IPS-18a (cell line): ENCODE results near the gene SMOC2.

ENCODE experiments used
- H3K27ac ChIP-seq: one replicate; pipeline ENCODE4 v1.5.1; 2013; ENCODE audit warnings: low read length
- H3K27me3 ChIP-seq: one replicate; pipeline ENCODE4 v1.6.1; 2013; ENCODE audit warnings: mild to moderate bottlenecking, low read length; ENCODE audit not compliant: control insufficient read depth, insufficient read depth
- H3K36me3 ChIP-seq: one replicate; pipeline ENCODE4 v1.6.1; 2013; ENCODE audit warnings: low read depth, low read length; ENCODE audit not compliant: control insufficient read depth
- H3K4me1 ChIP-seq: one replicate; pipeline ENCODE4 v1.6.1; 2013; ENCODE audit warnings: low read depth, low read length; ENCODE audit not compliant: control insufficient read depth
- H3K4me3 ChIP-seq: one replicate; pipeline ENCODE4 v1.5.1; 2013; ENCODE audit warnings: low read length
- H3K9ac ChIP-seq: one replicate; pipeline ENCODE4 v1.6.1; 2013; ENCODE audit warnings: mild to moderate bottlenecking, low read length, moderate library complexity
- H3K9me3 ChIP-seq: one replicate; pipeline ENCODE4 v1.6.1; 2013; ENCODE audit warnings: low read depth, low read length; ENCODE audit not compliant: control insufficient read depth

The SMOC2 gene

DNA sequence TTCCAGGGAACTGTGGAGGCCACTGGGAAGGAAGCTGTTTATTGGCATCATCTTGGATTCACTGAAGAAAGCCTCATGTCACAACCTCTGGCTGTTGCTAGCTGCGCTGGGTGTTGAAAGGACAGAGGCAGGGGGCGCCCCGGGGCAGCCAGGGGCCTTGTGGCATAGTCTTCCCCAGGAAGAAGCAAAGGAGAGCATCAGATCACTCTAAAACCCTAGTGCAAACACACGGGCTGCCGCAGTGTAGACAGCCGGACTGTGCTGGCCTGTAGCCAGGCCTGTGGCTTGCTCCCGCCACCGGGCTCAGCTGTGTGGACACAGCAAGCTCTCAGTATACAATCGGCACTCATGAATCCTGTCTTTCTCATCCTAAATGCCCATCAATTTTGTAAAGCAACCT, 23.8 kb upstream of the SMOC2 start:
- H3K4me3 ChIP-seq: no peak overlapping the region
- H3K9ac ChIP-seq: no peak overlapping the region
- no peak overlapping the region for H3K27ac ChIP-seq
- no peaks in the 10 kb centered on the region for H3K27me3 ChIP-seq
- H3K36me3 ChIP-seq: no peaks in the 10 kb centered on the region
- no peaks in the 10 kb centered on the region for H3K4me1 ChIP-seq
- H3K9me3 ChIP-seq: no peaks in the 10 kb centered on the region

DNA sequence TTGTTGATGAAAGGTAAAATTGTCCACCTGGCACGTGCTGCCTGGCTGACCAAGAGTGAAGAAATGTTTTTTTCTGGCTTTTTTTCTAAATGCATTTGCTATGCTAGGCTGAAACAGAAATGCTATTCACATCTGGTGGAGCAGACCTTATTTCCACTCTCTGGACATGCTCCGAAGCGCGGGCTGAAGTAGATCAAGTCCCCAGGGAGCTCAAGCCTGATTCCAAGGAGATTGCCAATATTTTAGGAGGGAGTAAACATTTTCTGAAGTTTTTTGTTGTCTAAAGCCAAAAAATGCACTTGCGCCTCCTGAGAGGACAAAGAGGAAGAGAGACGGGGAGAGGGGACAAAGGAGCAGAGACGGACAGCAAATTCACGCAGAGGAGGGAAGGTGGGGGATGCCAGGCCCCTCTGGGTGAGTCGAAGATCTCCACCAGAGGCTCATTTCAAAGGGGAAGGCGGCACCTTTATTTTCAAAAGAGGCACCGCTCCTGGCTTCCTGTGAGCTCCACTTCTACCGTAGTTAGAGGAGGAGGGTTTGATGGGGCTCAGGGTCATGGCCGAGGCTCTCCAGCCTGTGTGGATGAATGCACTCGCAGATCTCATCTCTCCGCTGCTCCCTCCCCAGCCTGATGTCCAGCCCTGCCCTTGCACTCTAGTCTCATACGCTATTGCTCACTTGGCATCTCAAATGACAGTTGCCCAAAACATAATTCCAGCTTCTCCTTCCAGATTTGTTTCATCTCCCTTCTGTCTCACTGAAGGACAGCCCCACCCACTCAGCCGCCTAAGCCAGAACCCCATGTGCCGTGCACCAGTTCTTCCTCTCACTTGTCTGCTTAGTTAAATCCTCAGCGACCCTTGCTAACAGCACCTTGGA, 23.1 kb upstream of the SMOC2 start:
- H3K27ac ChIP-seq: no peak overlapping the region
- no peaks in the 10 kb centered on the region for H3K9me3 ChIP-seq
- no peaks in the 10 kb centered on the region for H3K4me1 ChIP-seq
- no peaks in the 10 kb centered on the region for H3K36me3 ChIP-seq
- H3K9ac ChIP-seq: no peak overlapping the region
- H3K27me3 ChIP-seq: no peaks in the 10 kb centered on the region
- no peak overlapping the region for H3K4me3 ChIP-seq

DNA sequence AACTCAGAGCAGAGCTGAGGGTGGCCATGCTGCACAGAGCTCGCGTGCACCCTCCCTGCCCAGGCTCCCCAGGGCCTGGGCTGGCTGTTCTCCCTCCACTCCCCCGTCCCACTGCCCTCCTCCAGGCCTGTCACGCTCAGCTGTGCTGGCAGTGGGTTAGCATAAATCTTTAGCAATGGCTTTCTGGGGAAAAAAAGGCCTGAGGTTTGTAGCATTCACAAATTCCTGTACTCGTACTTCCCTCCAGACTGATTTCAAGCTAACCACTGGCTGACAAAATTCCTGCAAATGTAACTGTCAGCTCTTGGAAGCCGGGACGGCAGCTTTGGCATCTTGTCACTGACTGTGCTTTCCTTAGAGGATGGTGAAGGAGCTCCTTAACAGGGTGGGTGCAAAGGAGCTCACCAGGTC, 22.3 kb upstream of the SMOC2 start:
- H3K27me3 ChIP-seq: no peaks in the 10 kb centered on the region
- H3K9me3 ChIP-seq: no peaks in the 10 kb centered on the region
- H3K27ac ChIP-seq: no peak overlapping the region
- H3K4me3 ChIP-seq: no peak overlapping the region
- no peaks in the 10 kb centered on the region for H3K4me1 ChIP-seq
- no peaks in the 10 kb centered on the region for H3K36me3 ChIP-seq
- no peak overlapping the region for H3K9ac ChIP-seq

DNA sequence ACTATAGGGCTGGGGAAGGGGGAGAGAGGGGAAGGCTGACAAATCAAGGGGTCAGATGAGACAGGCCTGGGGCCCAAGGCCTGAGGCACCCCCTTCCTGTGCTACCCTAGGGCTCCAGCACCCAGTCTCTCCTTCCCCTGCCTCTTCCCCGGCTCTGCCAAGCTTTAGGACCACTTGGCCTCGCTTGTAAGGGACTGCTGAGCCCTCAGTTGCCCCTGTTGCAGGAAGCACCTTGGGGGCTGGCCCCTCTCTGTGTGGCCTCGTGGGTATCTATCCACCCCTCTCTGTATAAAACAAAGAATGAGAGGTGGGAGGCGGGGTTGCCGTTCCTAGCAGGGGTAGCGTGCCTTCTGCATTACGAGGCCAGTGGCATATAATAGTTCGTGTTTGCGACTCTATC, 21.4 kb upstream of the SMOC2 start:
- Histone ChIP-seq H3K4me3 (no peak overlapping the region), H3K27me3 (no peaks in the 10 kb centered on the region), H3K4me1 (no peaks in the 10 kb centered on the region), H3K27ac (no peak overlapping the region), H3K9ac (no peak overlapping the region), H3K36me3 (no peaks in the 10 kb centered on the region), H3K9me3 (no peaks in the 10 kb centered on the region)

DNA sequence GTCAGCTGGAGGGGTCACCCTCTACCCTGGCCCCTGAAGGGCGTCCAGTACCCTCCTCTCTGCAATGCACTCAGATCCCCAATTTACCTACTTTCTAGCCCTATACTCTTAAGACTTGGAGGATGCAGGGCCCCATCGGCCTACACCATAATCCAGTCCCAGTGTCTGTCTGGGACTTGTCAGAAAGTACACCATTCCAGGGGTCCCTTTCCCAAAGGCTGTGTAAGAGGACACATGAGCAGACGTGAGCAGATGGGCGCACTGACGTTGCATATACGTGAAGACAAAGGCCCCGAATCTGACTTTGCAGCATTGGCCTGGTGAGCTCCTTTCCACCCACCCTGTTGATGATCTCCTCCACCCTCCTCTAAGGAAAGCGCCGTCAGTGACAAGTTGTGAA, 20.9 kb upstream of the SMOC2 start:
- no peak overlapping the region for H3K27ac ChIP-seq
- H3K9ac ChIP-seq: no peak overlapping the region
- no peaks in the 10 kb centered on the region for H3K36me3 ChIP-seq
- H3K27me3 ChIP-seq: no peaks in the 10 kb centered on the region
- no peaks in the 10 kb centered on the region for H3K4me1 ChIP-seq
- no peak overlapping the region for H3K4me3 ChIP-seq
- H3K9me3 ChIP-seq: no peaks in the 10 kb centered on the region

DNA sequence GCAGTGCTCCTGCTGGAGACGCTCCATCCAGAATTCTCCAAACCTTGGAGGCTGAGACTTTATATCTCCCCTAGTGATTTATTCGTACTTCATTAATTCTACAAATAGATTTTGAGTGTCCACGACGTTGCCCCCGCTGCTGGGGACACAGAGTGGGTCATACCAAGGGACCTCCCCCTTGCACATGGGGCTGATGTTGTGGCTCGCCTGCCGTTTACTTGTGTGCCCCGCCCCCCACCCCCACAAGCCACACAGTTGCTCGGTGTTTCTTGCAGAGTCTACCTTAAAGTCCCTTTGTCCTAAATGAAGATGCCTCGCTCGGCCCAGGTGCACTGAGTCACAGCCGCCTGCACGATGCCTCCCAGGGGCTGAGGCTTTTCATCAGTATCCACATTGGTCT, 20.3 kb upstream of the SMOC2 start:
- no peaks in the 10 kb centered on the region for H3K9me3 ChIP-seq
- H3K4me3 ChIP-seq: no peak overlapping the region
- no peak overlapping the region for H3K27ac ChIP-seq
- no peaks in the 10 kb centered on the region for H3K27me3 ChIP-seq
- H3K36me3 ChIP-seq: no peaks in the 10 kb centered on the region
- no peak overlapping the region for H3K9ac ChIP-seq
- no peaks in the 10 kb centered on the region for H3K4me1 ChIP-seq

DNA sequence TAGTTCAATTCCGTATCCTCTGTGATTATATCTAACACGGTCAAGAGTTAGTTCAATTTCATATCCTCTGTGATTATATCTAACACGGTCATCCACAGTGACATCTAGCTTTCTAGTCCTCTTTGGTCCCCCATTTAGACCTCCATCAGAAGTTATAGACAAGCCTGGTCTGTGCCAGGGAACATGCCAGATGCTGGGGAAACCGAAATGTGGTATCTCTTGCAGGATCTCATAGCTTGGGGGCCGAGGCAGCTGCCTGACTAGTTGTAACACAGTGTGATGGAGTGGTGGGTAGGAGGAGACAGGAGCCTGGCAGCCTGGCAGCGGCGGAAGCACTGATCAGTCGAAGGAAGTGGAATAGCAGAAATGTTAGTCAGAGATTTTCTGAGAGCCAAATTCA, 13.8 kb upstream of the SMOC2 start:
- Histone ChIP-seq H3K4me1 (no peaks in the 10 kb centered on the region), H3K27ac (no peak overlapping the region), H3K9me3 (no peaks in the 10 kb centered on the region), H3K9ac (no peak overlapping the region), H3K4me3 (no peak overlapping the region), H3K36me3 (no peaks in the 10 kb centered on the region), H3K27me3 (no peaks in the 10 kb centered on the region)

DNA sequence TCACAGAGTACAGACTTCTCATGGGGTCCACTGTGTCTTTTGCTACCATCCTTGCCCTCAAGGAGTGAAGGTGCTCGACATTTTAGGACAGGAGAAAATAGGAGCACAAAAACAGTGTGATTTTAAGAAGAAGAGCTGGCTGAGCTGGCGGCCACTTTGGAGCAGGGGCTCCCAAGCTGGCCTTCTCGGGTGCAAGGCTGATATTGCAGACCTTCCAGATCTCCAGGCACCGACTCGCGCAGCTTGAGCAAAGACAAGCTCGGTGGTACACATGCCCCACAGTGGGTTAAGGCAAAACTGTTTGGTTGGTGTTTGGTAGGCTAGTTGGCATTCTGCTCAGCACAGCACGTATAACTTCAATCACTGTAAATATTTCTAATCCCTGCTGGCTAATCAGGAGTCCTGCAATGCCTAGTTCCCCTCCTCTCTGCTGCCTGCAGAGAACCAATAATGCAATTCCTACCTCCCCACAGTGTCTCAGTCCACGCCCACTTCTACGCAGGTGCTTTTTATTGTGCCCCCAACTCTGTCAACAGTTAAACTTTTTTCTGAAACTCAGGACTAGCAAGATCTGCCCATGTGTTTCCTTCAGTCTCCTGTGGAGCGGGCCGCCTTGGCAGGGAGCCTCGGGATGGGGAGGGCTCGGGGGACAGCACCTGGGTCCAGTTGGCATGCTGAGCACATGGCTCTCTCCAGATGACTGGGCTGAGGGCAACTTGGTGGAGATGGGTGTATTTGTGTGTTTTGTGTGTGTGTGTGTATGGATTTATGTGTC, 12.7 kb upstream of the SMOC2 start:
- no peaks in the 10 kb centered on the region for H3K9me3 ChIP-seq
- H3K9ac ChIP-seq: no peak overlapping the region
- no peaks in the 10 kb centered on the region for H3K27me3 ChIP-seq
- H3K4me3 ChIP-seq: no peak overlapping the region
- no peak overlapping the region for H3K27ac ChIP-seq
- no peaks in the 10 kb centered on the region for H3K36me3 ChIP-seq
- H3K4me1 ChIP-seq: no peaks in the 10 kb centered on the region

DNA sequence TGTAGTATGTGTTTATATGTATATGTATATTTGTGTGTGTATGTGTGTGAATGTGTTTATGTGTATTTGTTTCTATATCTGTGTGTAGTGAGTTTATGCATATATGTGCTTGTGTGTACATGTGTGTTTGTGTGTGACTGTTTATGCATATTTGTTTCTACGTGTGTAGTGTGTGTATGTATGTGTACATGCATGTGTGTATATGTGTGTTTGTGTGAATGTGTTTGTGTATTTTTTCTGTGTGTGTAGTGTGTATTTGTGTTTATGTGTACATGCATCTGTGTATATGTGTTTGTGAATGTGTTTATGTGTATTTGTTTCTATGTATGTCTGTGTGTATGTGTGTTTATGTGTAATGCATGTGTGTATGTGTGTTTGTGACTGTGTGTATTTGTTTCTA, 12.1 kb upstream of the SMOC2 start:
- Histone ChIP-seq H3K9me3 (no peaks in the 10 kb centered on the region), H3K4me3 (no peak overlapping the region), H3K27me3 (no peaks in the 10 kb centered on the region), H3K36me3 (no peaks in the 10 kb centered on the region), H3K4me1 (no peaks in the 10 kb centered on the region), H3K27ac (no peak overlapping the region), H3K9ac (no peak overlapping the region)

DNA sequence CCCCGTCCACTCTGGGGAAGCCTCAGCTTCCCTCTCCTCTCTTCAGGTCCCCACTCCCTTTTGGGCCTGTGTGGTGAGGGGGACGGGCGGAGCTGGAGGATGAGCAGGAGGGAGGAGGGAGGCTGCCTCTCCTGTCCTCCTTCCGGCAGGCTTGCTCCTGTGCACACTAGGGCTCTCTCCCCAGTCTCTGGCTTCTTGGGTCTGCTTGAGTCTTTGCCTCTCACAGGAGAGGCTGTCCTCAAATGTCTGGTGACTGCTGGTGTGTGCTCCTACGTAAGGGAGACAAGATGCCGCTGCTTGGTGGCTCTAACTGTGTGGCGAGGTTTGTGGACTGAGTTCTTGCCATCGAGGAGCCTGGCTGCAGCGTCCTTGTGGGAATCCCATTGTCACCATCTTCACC, 8.8 kb upstream of the SMOC2 start:
- H3K9me3 ChIP-seq: no peaks in the 10 kb centered on the region
- no peak overlapping the region for H3K4me3 ChIP-seq
- no peak overlapping the region for H3K27ac ChIP-seq

DNA sequence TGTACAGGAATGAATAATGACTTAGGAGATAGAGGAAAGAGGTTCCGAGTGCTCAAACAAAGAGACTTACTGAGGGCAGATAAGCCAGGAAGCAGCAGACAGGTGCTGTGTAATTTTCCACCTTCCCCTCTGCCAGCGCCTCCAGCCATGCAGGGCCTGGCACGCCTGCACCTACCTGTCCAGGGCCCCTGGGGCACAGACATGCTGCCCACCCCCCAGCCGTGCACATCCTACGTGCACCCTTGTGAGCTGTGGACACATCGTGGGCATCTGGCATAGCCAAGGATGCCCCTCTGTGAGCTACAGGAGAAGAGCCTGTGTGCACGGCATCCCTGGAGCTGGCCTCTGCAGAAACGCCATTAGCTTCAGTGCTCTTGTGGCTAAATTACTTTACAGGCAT, 7.1 kb upstream of the SMOC2 start:
- H3K9ac ChIP-seq: no peak overlapping the region

More for the DNA sequence above, 8.8 kb upstream of the SMOC2 start:
- Histone ChIP-seq H3K9ac (no peak overlapping the region), H3K27me3 (no peaks in the 10 kb centered on the region), H3K4me1 (no peaks in the 10 kb centered on the region), H3K36me3 (no peaks in the 10 kb centered on the region)

DNA sequence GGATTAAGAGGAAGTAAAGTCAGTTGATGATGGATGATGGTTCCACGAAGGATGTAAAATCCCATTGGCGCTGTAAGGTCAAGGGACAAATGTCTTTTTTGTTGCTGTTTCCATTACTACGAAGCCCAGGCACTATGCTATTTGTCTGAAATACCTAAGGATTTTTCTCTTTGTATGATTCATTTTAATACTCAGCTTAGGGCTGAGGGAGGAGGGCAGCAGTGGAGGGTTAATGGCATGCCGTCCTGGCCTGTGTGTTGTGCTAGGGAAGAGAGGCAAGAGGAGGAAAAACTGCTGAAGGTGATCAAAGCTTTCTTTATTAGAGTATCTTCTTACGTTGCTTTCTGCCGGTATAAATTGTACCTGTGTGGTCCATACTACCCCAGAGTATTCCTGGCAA, 6.5 kb upstream of the SMOC2 start:
- Histone ChIP-seq H3K4me1 (peaks cover 15% of the 10 kb centered on the region), H3K9ac (no peak overlapping the region), H3K36me3 (no peaks in the 10 kb centered on the region), H3K9me3 (no peaks in the 10 kb centered on the region), H3K27ac (no peak overlapping the region), H3K4me3 (no peak overlapping the region), H3K27me3 (peaks cover 12% of the 10 kb centered on the region)

More for the DNA sequence above, 7.1 kb upstream of the SMOC2 start:
- Histone ChIP-seq H3K27ac (no peak overlapping the region), H3K4me1 (peaks cover 10% of the 10 kb centered on the region), H3K36me3 (no peaks in the 10 kb centered on the region), H3K27me3 (peaks cover 6% of the 10 kb centered on the region), H3K4me3 (no peak overlapping the region), H3K9me3 (no peaks in the 10 kb centered on the region)
